ENCODE results near the gene KLHL29. TPM values are rescaled to one million over a fixed set of nuclear protein-coding genes. Genes with fewer than 3 reads are reported as not detected.

KLHL29 gene
- total RNA-seq, 1 experiment from 2014 or later = 16.7 TPM

GRCh38 chr2:23522726-23523372 lies 137.9 kb downstream of the KLHL29 start:
- no peaks in the 10 kb centered on the region for H4K20me1 ChIP-seq (ENCODE audit: insufficient read depth)
- no peak overlapping the region for H3K4me3 ChIP-seq (replicated peaks in 1 of 2; ENCODE audit: low read depth in 1 of 2, low read length in 2 of 2)
- intact Hi-C loops (cut with micrococcal nuclease) = no loop called here
- no TSS peak for BruUV-seq (replicated peaks)
- ChIA-PET POLR2A (no interaction called here), CTCF (no interaction called here), RAD21 (ENCODE audit: low non-redundant PET in 1 of 2, low total read pairs in 2 of 2, uncharacterized antibody in 2 of 2, unreplicated experiment in 2 of 2) (no interaction called here)
- TF ChIP-seq ZNF274 (IDR thresholded peaks at IDR 0.05; ENCODE audit: low read depth, low read length) (no peak), CBX3 (IDR thresholded peaks at IDR 0.05; ENCODE audit: low read depth) (no peak), MAX (IDR thresholded peaks at IDR 0.05) (no peak), EGR1 (IDR thresholded peaks at IDR 0.05; ENCODE audit: low read depth) (no peak), JUND (IDR thresholded peaks at IDR 0.05) (no peak), SP1 (IDR thresholded peaks at IDR 0.05; ENCODE audit: low read depth) (no peak), RAD21 (IDR thresholded peaks at IDR 0.05; ENCODE audit: low read depth) (no peak), ZFX (IDR thresholded peaks at IDR 0.05) (no peak)
- no peaks in the 10 kb centered on the region for H3K9me3 ChIP-seq (ENCODE audit: control insufficient read depth in 1 of 2, insufficient read depth in 1 of 2, low read depth in 1 of 2, low read length in 2 of 2)
- H3K79me2 ChIP-seq (ENCODE audit: insufficient read depth, low read length) = no peaks in the 10 kb centered on the region
- H3K4me1 ChIP-seq (ENCODE audit: control insufficient read depth in 1 of 2, insufficient read depth in 2 of 2, low read length in 2 of 2) = peaks cover 15 to 28% of the 10 kb centered on the region in 2 experiments
- H3K9ac ChIP-seq (ENCODE audit: low read length) = no peak overlapping the region
- no peak overlapping the region for H3K4me2 ChIP-seq (ENCODE audit: low read length)
- H2AFZ ChIP-seq (ENCODE audit: low read depth, low read length, poor library complexity, severe bottlenecking) = no peak overlapping the region
- DNase-seq (ENCODE audit: low read depth, low spot score) (no peak), ATAC-seq (no peak)
- no peaks in the 10 kb centered on the region for H3K9me2 ChIP-seq (ENCODE audit: insufficient read depth)
- no peaks in the 10 kb centered on the region for H3K27me3 ChIP-seq (ENCODE audit: insufficient read depth, low read length)
- no peaks in the 10 kb centered on the region for H3K36me3 ChIP-seq (ENCODE audit: control insufficient read depth in 1 of 2, insufficient read depth in 2 of 2, low read length in 2 of 2)
- H3K27ac ChIP-seq (ENCODE audit: low read depth, low read length) = no peak overlapping the region

GRCh38 chr2:23523373-23524260 lies 138.6 kb downstream of the KLHL29 start:
- H3K9ac ChIP-seq (ENCODE audit: low read length) = peak overlapping the region; percentile 2; the same call in 1 of the 2 replicates
- POLR2A ChIA-PET = no interaction called here
- intact Hi-C loops (cut with micrococcal nuclease) = no loop called here
- TF ChIP-seq ATF3 (IDR thresholded peaks at IDR 0.05) = no peak
- no peak for TF ChIP-seq CEBPB (IDR thresholded peaks at IDR 0.05; ENCODE audit: low read depth)
- no peak for TF ChIP-seq CBX3 (IDR thresholded peaks at IDR 0.05; ENCODE audit: low read depth)
- no peak for TF ChIP-seq SRF (IDR thresholded peaks at IDR 0.05; ENCODE audit: low read depth)
- TF ChIP-seq EZH2phosphoT487 (IDR thresholded peaks at IDR 0.05; ENCODE audit: borderline replicate concordance) = no peak
- no peak for TF ChIP-seq TCF7L2 (IDR thresholded peaks at IDR 0.05; ENCODE audit: borderline replicate concordance, extremely low read depth, insufficient read depth, insufficient read length)
- no peak for TF ChIP-seq REST (IDR thresholded peaks at IDR 0.05; ENCODE audit: low read depth)
- TF ChIP-seq POLR2AphosphoS5 (IDR thresholded peaks at IDR 0.05; ENCODE audit: low read depth, low read length) = no peak
- no peak for TF ChIP-seq YY1 (IDR thresholded peaks at IDR 0.05; ENCODE audit: extremely low read depth, insufficient replicate concordance, low read depth, low read length)
- TF ChIP-seq EZH2 (IDR thresholded peaks at IDR 0.05) = no peak

More at GRCh38 chr2:23523373-23524260, 138.6 kb downstream of the KLHL29 start:
- no TSS peak for BruUV-seq (replicated peaks)
- Histone ChIP-seq H3K4me1 (ENCODE audit: control insufficient read depth in 1 of 2, insufficient read depth in 2 of 2, low read length in 2 of 2) (peaks cover 15 to 28% of the 10 kb centered on the region in 2 experiments), H3K9me3 (ENCODE audit: control insufficient read depth in 1 of 2, insufficient read depth in 1 of 2, low read depth in 1 of 2, low read length in 2 of 2) (no peaks in the 10 kb centered on the region), H2AFZ (ENCODE audit: low read depth, low read length, poor library complexity, severe bottlenecking) (no peak overlapping the region), H3K9me2 (ENCODE audit: insufficient read depth) (no peaks in the 10 kb centered on the region), H3K79me2 (ENCODE audit: insufficient read depth, low read length) (no peaks in the 10 kb centered on the region), H3K36me3 (ENCODE audit: control insufficient read depth in 1 of 2, insufficient read depth in 2 of 2, low read length in 2 of 2) (no peaks in the 10 kb centered on the region), H4K20me1 (ENCODE audit: insufficient read depth) (no peaks in the 10 kb centered on the region), H3K4me2 (ENCODE audit: low read length) (peak overlapping the region; percentile 63), H3K4me3 (replicated peaks in 1 of 2; ENCODE audit: low read depth in 1 of 2, low read length in 2 of 2) (peak overlapping the region in 1 of 2 experiments; percentile 18; a peak in 2 of 4 replicates), H3K27me3 (ENCODE audit: insufficient read depth, low read length) (no peaks in the 10 kb centered on the region), H3K27ac (ENCODE audit: low read depth, low read length) (peak overlapping the region; percentile 3; the same call in 1 of the 2 replicates)
- ChIA-PET CTCF (no interaction called here), RAD21 (ENCODE audit: low non-redundant PET in 1 of 2, low total read pairs in 2 of 2, uncharacterized antibody in 2 of 2, unreplicated experiment in 2 of 2) (no interaction called here)
- peak; percentile 52; the same call in 1 of the 2 replicates for ATAC-seq
- no peak for DNase-seq (ENCODE audit: low read depth, low spot score)
